ENCODE results near the gene KHDRBS2. TPM values are rescaled to one million over a fixed set of nuclear protein-coding genes. Genes with fewer than 3 reads are reported as not detected.

KHDRBS2 gene
- total RNA-seq, 1 donor from 2014 or later = 1.7 TPM

- Histone ChIP-seq H3K4me1 (no peaks in the 10 kb centered on the region), H3K27me3 (no peaks in the 10 kb centered on the region), H3K4me3 (no peak overlapping the region), H3K27ac (no peak overlapping the region), H3K36me3 (no peaks in the 10 kb centered on the region), H3K9me3 (no peaks in the 10 kb centered on the region)
- no peak for DNase-seq (ENCODE audit: extremely low spot score in 2 of 2)
- intact Hi-C loops (cut with DNase I) = no loop called here
- TF ChIP-seq POLR2AphosphoS5 (IDR thresholded peaks at IDR 0.05; ENCODE audit: insufficient read depth in 1 of 2, low read depth in 1 of 2) = no peak
- TF ChIP-seq, protein P1, sequence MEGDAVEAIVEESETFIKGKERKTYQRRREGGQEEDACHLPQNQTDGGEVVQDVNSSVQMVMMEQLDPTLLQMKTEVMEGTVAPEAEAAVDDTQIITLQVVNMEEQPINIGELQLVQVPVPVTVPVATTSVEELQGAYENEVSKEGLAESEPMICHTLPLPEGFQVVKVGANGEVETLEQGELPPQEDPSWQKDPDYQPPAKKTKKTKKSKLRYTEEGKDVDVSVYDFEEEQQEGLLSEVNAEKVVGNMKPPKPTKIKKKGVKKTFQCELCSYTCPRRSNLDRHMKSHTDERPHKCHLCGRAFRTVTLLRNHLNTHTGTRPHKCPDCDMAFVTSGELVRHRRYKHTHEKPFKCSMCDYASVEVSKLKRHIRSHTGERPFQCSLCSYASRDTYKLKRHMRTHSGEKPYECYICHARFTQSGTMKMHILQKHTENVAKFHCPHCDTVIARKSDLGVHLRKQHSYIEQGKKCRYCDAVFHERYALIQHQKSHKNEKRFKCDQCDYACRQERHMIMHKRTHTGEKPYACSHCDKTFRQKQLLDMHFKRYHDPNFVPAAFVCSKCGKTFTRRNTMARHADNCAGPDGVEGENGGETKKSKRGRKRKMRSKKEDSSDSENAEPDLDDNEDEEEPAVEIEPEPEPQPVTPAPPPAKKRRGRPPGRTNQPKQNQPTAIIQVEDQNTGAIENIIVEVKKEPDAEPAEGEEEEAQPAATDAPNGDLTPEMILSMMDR (IDR thresholded peaks at IDR 0.05) = no peak
- no peak for TF ChIP-seq POLR2A (IDR thresholded peaks at IDR 0.05)
Measured at GRCh38 chr6:62086047-62086446, 200.0 kb downstream of the KHDRBS2 start.

DNA sequence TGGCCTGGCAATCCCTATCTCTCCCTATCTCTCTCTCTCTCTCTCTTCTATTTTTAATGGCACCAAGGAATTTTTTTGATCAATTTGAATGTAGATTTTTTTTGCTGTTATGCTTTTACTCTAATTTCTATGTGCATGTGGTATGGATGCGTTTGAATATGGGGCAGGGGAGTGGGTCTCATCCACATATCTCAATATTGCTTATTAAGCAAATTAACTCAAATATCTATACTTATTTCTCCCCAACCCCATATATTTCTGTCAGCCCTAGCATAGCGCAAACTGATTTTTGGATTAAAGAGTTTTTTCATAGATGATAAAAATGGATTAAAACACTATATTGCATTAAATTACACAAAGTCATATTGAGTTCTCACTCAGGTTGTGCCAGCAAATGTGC, 210.2 kb downstream of the KHDRBS2 start:
- Histone ChIP-seq H3K4me3 (no peak overlapping the region), H3K9me3 (no peaks in the 10 kb centered on the region), H3K27ac (no peak overlapping the region), H3K4me1 (no peaks in the 10 kb centered on the region), H3K27me3 (no peaks in the 10 kb centered on the region), H3K36me3 (no peaks in the 10 kb centered on the region)
- intact Hi-C loops (cut with DNase I) = no loop called here
- DNase-seq (ENCODE audit: extremely low spot score in 2 of 2) = no peak
- TF ChIP-seq POLR2A (IDR thresholded peaks at IDR 0.05) (no peak), POLR2AphosphoS5 (IDR thresholded peaks at IDR 0.05; ENCODE audit: insufficient read depth in 1 of 2, low read depth in 1 of 2) (no peak)
- TF ChIP-seq, protein P1 (IDR thresholded peaks at IDR 0.05) = no peak

DNA sequence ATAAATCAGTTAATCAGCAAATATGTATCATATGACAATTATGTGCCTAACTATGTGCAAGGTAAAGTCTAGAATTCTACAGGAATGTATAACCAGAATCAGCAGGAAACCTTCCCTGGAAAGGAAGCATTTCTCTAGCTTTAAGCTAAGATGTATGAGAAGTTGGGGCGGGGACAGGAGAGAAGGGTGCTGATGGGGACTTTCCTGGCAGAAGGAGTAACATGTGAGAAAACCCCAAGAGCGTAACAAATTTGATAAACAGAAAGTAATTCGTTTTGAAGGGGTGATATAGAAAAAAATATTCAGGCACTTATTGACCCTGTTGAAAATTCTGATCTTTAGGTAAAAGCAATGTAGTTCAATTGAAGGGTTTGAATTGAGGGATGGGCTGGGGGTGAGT, 226.1 kb downstream of the KHDRBS2 start:
- Histone ChIP-seq H3K36me3 (no peaks in the 10 kb centered on the region), H3K27me3 (no peaks in the 10 kb centered on the region), H3K27ac (no peak overlapping the region), H3K4me1 (no peaks in the 10 kb centered on the region), H3K4me3 (no peak overlapping the region), H3K9me3 (no peaks in the 10 kb centered on the region)
- no peak for DNase-seq (ENCODE audit: extremely low spot score in 2 of 2)
- intact Hi-C loops (cut with DNase I) = no loop called here
- no peak for TF ChIP-seq POLR2AphosphoS5 (IDR thresholded peaks at IDR 0.05; ENCODE audit: insufficient read depth in 1 of 2, low read depth in 1 of 2)
- no peak for TF ChIP-seq POLR2A (IDR thresholded peaks at IDR 0.05)
- TF ChIP-seq, protein P1 (IDR thresholded peaks at IDR 0.05) = no peak

DNA sequence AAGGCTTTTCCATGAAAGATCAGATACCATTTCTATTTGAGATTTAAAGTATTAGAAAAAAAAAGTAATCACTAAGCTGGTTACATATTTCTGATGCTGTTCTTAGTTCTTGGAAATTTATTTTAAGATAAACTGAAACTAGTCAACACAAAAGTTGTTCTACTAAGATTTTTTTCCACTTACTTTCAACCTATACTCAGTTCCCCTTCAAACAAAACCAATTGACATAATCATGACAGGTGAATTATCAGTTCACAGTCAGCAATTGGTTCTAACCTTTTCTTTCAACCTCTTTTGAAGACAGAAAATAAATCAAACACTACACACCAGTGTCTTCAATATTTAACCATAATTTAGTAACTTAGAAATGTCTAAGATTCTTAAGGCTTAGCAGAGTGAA, 228.7 kb downstream of the KHDRBS2 start:
- intact Hi-C loops (cut with DNase I) = no loop called here
- Histone ChIP-seq H3K27ac (no peak overlapping the region), H3K4me1 (no peaks in the 10 kb centered on the region), H3K9me3 (no peaks in the 10 kb centered on the region), H3K36me3 (no peaks in the 10 kb centered on the region), H3K4me3 (no peak overlapping the region), H3K27me3 (no peaks in the 10 kb centered on the region)
- DNase-seq (ENCODE audit: extremely low spot score in 2 of 2) = no peak
- TF ChIP-seq, protein P1 (IDR thresholded peaks at IDR 0.05) = no peak
- TF ChIP-seq POLR2A (IDR thresholded peaks at IDR 0.05) (no peak), POLR2AphosphoS5 (IDR thresholded peaks at IDR 0.05; ENCODE audit: insufficient read depth in 1 of 2, low read depth in 1 of 2) (no peak)

- Histone ChIP-seq H3K36me3 (no peaks in the 10 kb centered on the region), H3K4me3 (no peak overlapping the region), H3K4me1 (no peaks in the 10 kb centered on the region), H3K27ac (no peak overlapping the region), H3K27me3 (no peaks in the 10 kb centered on the region), H3K9me3 (no peaks in the 10 kb centered on the region)
- no peak for DNase-seq (ENCODE audit: extremely low spot score in 2 of 2)
- TF ChIP-seq POLR2A (IDR thresholded peaks at IDR 0.05) = no peak
- no peak for TF ChIP-seq POLR2AphosphoS5 (IDR thresholded peaks at IDR 0.05; ENCODE audit: insufficient read depth in 1 of 2, low read depth in 1 of 2)
- TF ChIP-seq, protein P1 (IDR thresholded peaks at IDR 0.05) = no peak
- intact Hi-C loops (cut with DNase I) = no loop called here
Measured at GRCh38 chr6:62045502-62045901, 240.5 kb downstream of the KHDRBS2 start.
